SJSA1 (cell line): ENCODE results near the gene NT5C2. TPM values are rescaled to one million over a fixed set of nuclear protein-coding genes. Genes with fewer than 3 reads are reported as not detected.
A peak's percentile ranks its signal among the peaks of the same experiment; 100 is the strongest.
"Not testable (repeated sequence)": the region's sequence is repeated elsewhere in the genome, so short reads cannot be mapped to it uniquely, and the experiment has no call there.

ENCODE experiments used
- DNase-seq, 2 experiments: peaks; one replicate each; pipeline ENCODE4 v3.0.0-alpha.2; 2015 to 2020; ENCODE audit warnings: low spot score in 2 of 2, low read depth in 1 of 2
- H3K27ac ChIP-seq: fragments of 250-450 bp; sonication (Bioruptor Pico); 2 replicates; pipeline ENCODE4 v1.5.1; 2020; ENCODE audit warnings: mild to moderate bottlenecking, moderate library complexity
- H3K27me3 ChIP-seq: fragments of 250-450 bp; sonication (Bioruptor Pico); replicated peaks from 2 replicates; pipeline ENCODE4 v1.5.1; 2020; ENCODE audit warnings: mild to moderate bottlenecking, moderate library complexity
- H3K36me3 ChIP-seq: fragments of 250-450 bp; sonication (Bioruptor Pico); 2 replicates; pipeline ENCODE4 v1.5.1; 2020; ENCODE audit warnings: mild to moderate bottlenecking
- H3K4me1 ChIP-seq: fragments of 250-450 bp; sonication (Bioruptor Pico); replicated peaks from 2 replicates; pipeline ENCODE4 v1.6.1; 2021; ENCODE audit warnings: mild to moderate bottlenecking
- H3K4me3 ChIP-seq: fragments of 250-450 bp; sonication (Bioruptor Pico); 2 replicates; pipeline ENCODE4 v1.5.1; 2020; ENCODE audit warnings: mild to moderate bottlenecking
- H3K9me3 ChIP-seq: fragments of 250-450 bp; sonication (Bioruptor Pico); replicated peaks from 2 replicates; pipeline ENCODE4 v1.5.1; 2020; ENCODE audit warnings: mild to moderate bottlenecking
- total RNA-seq: library from RNA; depleted of rRNA; stranded (reverse); fragments of >200 nt; shearing (Covaris generic); gene quantifications from 2 replicates; pipeline ENCODE4 v1.2.3, GENCODE V29; 2014

The NT5C2 gene
- total RNA-seq, 1 experiment from 2014 or later, result 97.2 TPM

- not testable (repeated sequence) for DNase-seq, H3K27ac ChIP-seq, H3K4me1 ChIP-seq, H3K9me3 ChIP-seq, H3K4me3 ChIP-seq, H3K27me3 ChIP-seq
- H3K36me3 ChIP-seq, result peaks cover 54% of the 10 kb centered on the region
These were observed 25.5 kb downstream of the NT5C2 start for GRCh38 chr10:103167554-103167953.

GRCh38 chr10:103166523-103166922 is 26.5 kb downstream of the NT5C2 start:
- Histone ChIP-seq H3K27ac (no peak overlapping the region), H3K4me1 (no peaks in the 10 kb centered on the region; the same call in 1 of the 2 replicates), H3K27me3 (no peaks in the 10 kb centered on the region), H3K4me3 (no peak overlapping the region), H3K36me3 (peaks cover 56% of the 10 kb centered on the region), H3K9me3 (no peaks in the 10 kb centered on the region)
- no peak for DNase-seq

GRCh38 chr10:103163766-103164403 is 29.2 kb downstream of the NT5C2 start:
- H3K4me3 ChIP-seq, H3K27ac ChIP-seq, H3K27me3 ChIP-seq, DNase-seq, H3K4me1 ChIP-seq, H3K9me3 ChIP-seq: not testable (repeated sequence)
- peaks cover 48% of the 10 kb centered on the region for H3K36me3 ChIP-seq

- Histone ChIP-seq H3K27ac (no peak overlapping the region), H3K4me3 (no peak overlapping the region), H3K9me3 (no peaks in the 10 kb centered on the region), H3K27me3 (no peaks in the 10 kb centered on the region), H3K36me3 (peaks cover 36% of the 10 kb centered on the region), H3K4me1 (peaks cover 32% of the 10 kb centered on the region)
- DNase-seq, result no peak
These were observed 35.8 kb downstream of the NT5C2 start for GRCh38 chr10:103157246-103157645.

GRCh38 chr10:103155471-103156085 is 37.5 kb downstream of the NT5C2 start:
- Histone ChIP-seq H3K27ac (no peak overlapping the region), H3K4me1 (peaks cover 32% of the 10 kb centered on the region), H3K27me3 (no peaks in the 10 kb centered on the region), H3K4me3 (no peak overlapping the region), H3K36me3 (peaks cover 24% of the 10 kb centered on the region), H3K9me3 (no peaks in the 10 kb centered on the region)
- DNase-seq, result peak in 1 of 2 experiments; percentile 34

- peaks cover 32% of the 10 kb centered on the region for H3K4me1 ChIP-seq
- H3K36me3 ChIP-seq, result peaks cover 21% of the 10 kb centered on the region
- no peaks in the 10 kb centered on the region for H3K27me3 ChIP-seq
- no peak overlapping the region for H3K27ac ChIP-seq
- no peaks in the 10 kb centered on the region for H3K9me3 ChIP-seq
- H3K4me3 ChIP-seq, result no peak overlapping the region
- DNase-seq, result no peak
These were observed 38.4 kb downstream of the NT5C2 start for GRCh38 chr10:103154521-103155299.

GRCh38 chr10:103153302-103154197 is 39.5 kb downstream of the NT5C2 start:
- Histone ChIP-seq H3K4me1 (peaks cover 32% of the 10 kb centered on the region), H3K4me3 (no peak overlapping the region), H3K9me3 (no peaks in the 10 kb centered on the region), H3K36me3 (peaks cover 21% of the 10 kb centered on the region), H3K27me3 (no peaks in the 10 kb centered on the region), H3K27ac (peak overlapping the region; percentile 49)
- peak in 1 of 2 experiments; percentile 53 for DNase-seq

- Histone ChIP-seq H3K27me3 (no peaks in the 10 kb centered on the region), H3K36me3 (peaks cover 14% of the 10 kb centered on the region), H3K27ac (no peak overlapping the region), H3K4me1 (peaks cover 42% of the 10 kb centered on the region), H3K4me3 (no peak overlapping the region), H3K9me3 (no peaks in the 10 kb centered on the region)
- no peak for DNase-seq
These were observed 43.0 kb downstream of the NT5C2 start for GRCh38 chr10:103149991-103150622.

GRCh38 chr10:103147645-103148044 is 45.4 kb downstream of the NT5C2 start:
- Histone ChIP-seq H3K4me1 (peaks cover 21% of the 10 kb centered on the region), H3K36me3 (peaks cover 6% of the 10 kb centered on the region; the same call in 1 of the 2 replicates), H3K27ac (no peak overlapping the region), H3K9me3 (no peaks in the 10 kb centered on the region), H3K4me3 (no peak overlapping the region), H3K27me3 (no peaks in the 10 kb centered on the region)
- DNase-seq, result no peak

- Histone ChIP-seq H3K27ac (no peak overlapping the region), H3K9me3 (no peaks in the 10 kb centered on the region), H3K4me1 (peaks cover 30% of the 10 kb centered on the region), H3K27me3 (no peaks in the 10 kb centered on the region), H3K4me3 (no peak overlapping the region), H3K36me3 (peaks cover 11% of the 10 kb centered on the region)
- peak; percentile 45 to 61 for DNase-seq
These were observed 47.1 kb downstream of the NT5C2 start for GRCh38 chr10:103145860-103146466.

GRCh38 chr10:103145046-103145445 is 48.0 kb downstream of the NT5C2 start:
- peaks cover 20% of the 10 kb centered on the region for H3K36me3 ChIP-seq
- H3K27me3 ChIP-seq, result no peaks in the 10 kb centered on the region
- peaks cover 30% of the 10 kb centered on the region for H3K4me1 ChIP-seq
- DNase-seq, result peak in 1 of 2 experiments; percentile 28
- no peak overlapping the region for H3K4me3 ChIP-seq
- H3K27ac ChIP-seq, result 0 out of 2 replicates have a peak overlapping the region, but pooled peaks have one; percentile 4
- no peaks in the 10 kb centered on the region for H3K9me3 ChIP-seq

GRCh38 chr10:103144041-103144440 is 49.0 kb downstream of the NT5C2 start:
- Histone ChIP-seq H3K27ac (no peak overlapping the region), H3K4me1 (peaks cover 30% of the 10 kb centered on the region), H3K27me3 (no peaks in the 10 kb centered on the region), H3K4me3 (no peak overlapping the region), H3K36me3 (peaks cover 25% of the 10 kb centered on the region), H3K9me3 (no peaks in the 10 kb centered on the region)
- DNase-seq, result no peak
